Activated CD4-positive, alpha-beta T cell treated with anti-CD3 and anti-CD28 coated beads, Interleukin-2, Interleukin-6, amounts not matched to agents 100 ng/mL and 50 ng/mL, durations not matched to agents 16 hours and 8 hours (primary cell): Measurements from ENCODE around the gene ZXDC.

ENCODE experiments used
- DNase-seq: peaks from one replicate; pipeline ENCODE4 v3.0.0-alpha.2; 2020

ZXDC gene

GRCh38 chr3:126450219-126450618 is 25.5 kb downstream of the ZXDC start:
- no peak for DNase-seq

- no peak for DNase-seq
These were observed 26.1 kb downstream of the ZXDC start for GRCh38 chr3:126449621-126450051.

GRCh38 chr3:126448893-126449180 is 26.9 kb downstream of the ZXDC start:
- no peak for DNase-seq

- DNase-seq: no peak
These were observed 27.4 kb downstream of the ZXDC start for GRCh38 chr3:126448136-126448892.

- no peak for DNase-seq
These were observed 28.1 kb downstream of the ZXDC start for GRCh38 chr3:126447456-126448106.

- no peak for DNase-seq
These were observed 28.9 kb downstream of the ZXDC start for GRCh38 chr3:126446791-126447190.

GRCh38 chr3:126446301-126446700 is 29.4 kb downstream of the ZXDC start:
- no peak for DNase-seq

GRCh38 chr3:126445506-126445905 is 30.2 kb downstream of the ZXDC start:
- DNase-seq: no peak

- no peak for DNase-seq
These were observed 32.8 kb downstream of the ZXDC start for GRCh38 chr3:126442856-126443242.

- no peak for DNase-seq
These were observed 33.4 kb downstream of the ZXDC start for GRCh38 chr3:126442094-126442855.

GRCh38 chr3:126441256-126441880 is 34.3 kb downstream of the ZXDC start:
- no peak for DNase-seq

- DNase-seq: no peak
These were observed 35.0 kb downstream of the ZXDC start for GRCh38 chr3:126440709-126440995.

- DNase-seq: no peak
These were observed 35.6 kb downstream of the ZXDC start for GRCh38 chr3:126439968-126440708.

- no peak for DNase-seq
These were observed 36.2 kb downstream of the ZXDC start for GRCh38 chr3:126439346-126439967.

GRCh38 chr3:126438746-126439145 is 36.9 kb downstream of the ZXDC start:
- DNase-seq: no peak

- DNase-seq: no peak
These were observed 37.5 kb downstream of the ZXDC start for GRCh38 chr3:126438186-126438585.

- no peak for DNase-seq
These were observed 38.6 kb downstream of the ZXDC start for GRCh38 chr3:126436826-126437717.

- DNase-seq: no peak
These were observed 40.0 kb downstream of the ZXDC start for GRCh38 chr3:126435456-126436315.

GRCh38 chr3:126434931-126435411 is 40.7 kb downstream of the ZXDC start:
- no peak for DNase-seq

- DNase-seq: no peak
These were observed 41.5 kb downstream of the ZXDC start for GRCh38 chr3:126434264-126434590.
